OCI-LY7 (cell line): Measurements from ENCODE around the gene EPHA8.

Source experiments
- CTCF ChIP-seq: fragments of 200-600 bp; sonication (generic); conservative IDR thresholded peaks from 2 replicates; pipeline ENCODE4 v1.5.1; 2014; ENCODE audit warnings: mild to moderate bottlenecking, antibody characterized with exemption, low read length, moderate library complexity, mixed read lengths
- EZH2phosphoT487 ChIP-seq: fragments of 200-600 bp; sonication (generic); IDR thresholded peaks from 2 replicates; pipeline ENCODE4 v1.6.1; 2018; ENCODE audit warnings: low read depth, borderline replicate concordance, mild to moderate bottlenecking, mixed run types, antibody characterized with exemption, low read length, moderate library complexity, mixed read lengths

GRCh38 chr1:22539510-22540118, 23.7 kb upstream of the EPHA8 start:
- TF ChIP-seq CTCF (no peak), EZH2phosphoT487 (no peak)
